HG02623 (cell line): ENCODE measurements around the gene FAM174B.

ENCODE experiments used
- ATAC-seq: cut with Tn5 transposase; IDR thresholded peaks from one replicate; pipeline ENCODE4 v1.9.1; 2021; ENCODE audit warnings: moderate library complexity; ENCODE audit not compliant: unreplicated experiment

The FAM174B gene

DNA sequence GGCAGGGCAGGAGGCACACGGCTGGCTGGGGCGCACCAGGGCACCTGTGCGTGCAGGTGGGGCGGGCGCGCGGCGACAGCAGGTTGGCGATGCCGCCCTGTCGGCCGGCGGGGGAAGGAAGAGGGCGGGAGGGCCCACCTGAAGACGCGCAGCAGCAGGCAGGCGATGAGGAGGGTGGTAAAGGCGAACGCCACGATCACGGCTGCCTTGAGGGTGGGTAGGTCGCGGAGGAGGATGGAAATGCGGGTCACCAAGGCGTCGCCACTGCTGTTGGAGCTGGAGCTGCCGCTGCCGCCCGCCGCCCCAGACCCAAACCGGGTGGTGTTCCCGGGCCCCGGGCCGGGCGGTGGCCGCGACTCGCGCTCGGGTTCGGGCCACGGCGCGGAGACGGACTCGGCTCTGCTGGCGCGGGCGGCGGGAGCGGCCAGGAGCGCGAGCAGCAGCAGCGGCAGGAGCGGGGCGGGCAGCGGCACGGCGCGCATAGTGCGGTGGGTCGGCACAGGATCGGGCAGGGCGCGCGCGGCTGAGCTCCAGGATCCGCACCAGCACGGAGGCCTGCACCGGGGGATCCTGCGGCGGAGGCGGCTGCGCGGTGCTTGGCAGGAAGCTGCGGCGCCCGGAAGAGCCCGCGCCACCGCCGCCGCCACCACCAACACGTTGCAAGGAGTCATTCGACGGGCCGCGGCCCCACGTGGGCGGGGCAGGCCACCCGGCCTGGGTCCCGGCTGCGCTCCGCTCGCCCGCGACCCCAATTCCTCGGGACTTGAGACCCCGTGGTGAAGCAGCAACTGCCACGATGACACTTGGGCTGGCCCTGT, at the start of gene FAM174B:
TSS of gene FAM174B (minus strand) at position 598 of the 818 bp plus-strand sequence.
- no peak for ATAC-seq

DNA sequence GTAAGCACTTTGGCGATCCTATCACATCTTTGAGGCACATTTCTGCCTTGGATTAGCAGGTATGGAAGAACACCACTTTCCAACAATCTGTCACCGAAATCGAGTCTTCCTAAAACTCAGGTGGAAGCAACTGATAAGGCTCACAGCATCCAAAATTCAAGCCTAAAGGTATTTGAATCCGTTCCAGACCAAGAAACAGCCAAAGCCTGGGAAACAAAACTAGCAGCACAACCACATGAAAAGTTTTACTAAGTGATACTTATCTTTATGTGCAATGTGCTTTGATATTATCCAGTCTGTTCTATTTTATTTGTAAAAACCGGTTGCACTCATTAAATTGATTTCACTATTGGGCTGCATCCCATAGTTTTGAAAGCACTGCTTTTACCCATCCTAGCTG, 40.5 kb upstream of the FAM174B start:
- no peak for ATAC-seq

DNA sequence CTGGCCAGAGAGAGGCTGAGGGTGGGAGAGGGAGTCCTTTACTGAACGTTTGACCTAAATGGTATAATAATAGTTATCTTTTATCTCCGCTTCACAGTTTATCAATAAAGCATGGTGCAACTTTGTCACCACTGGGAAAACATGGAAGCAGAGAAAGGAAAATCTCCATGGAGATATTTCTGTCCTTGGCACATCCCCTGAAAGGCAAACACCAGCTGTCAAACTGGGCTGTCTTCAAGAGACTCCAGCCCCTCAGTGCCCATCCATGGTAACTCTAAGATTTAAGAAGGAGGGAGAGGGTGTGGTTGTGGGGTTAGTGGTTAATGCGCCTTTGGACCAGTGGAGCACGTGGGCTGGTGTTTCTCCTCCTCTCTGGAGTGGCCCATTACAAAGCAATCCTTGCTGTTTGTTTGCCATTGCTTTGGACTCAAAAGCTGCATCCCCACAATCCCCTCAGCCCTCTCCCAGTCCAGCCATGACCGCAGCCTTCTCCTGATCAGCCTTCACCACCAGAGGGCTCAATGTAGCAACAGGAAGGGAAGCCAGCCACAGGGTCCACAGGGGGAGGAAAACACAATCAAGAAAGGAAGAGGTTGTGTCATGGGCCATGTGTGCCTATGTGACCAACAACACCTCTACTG, 38.2 kb upstream of the FAM174B start:
- ATAC-seq: no peak

DNA sequence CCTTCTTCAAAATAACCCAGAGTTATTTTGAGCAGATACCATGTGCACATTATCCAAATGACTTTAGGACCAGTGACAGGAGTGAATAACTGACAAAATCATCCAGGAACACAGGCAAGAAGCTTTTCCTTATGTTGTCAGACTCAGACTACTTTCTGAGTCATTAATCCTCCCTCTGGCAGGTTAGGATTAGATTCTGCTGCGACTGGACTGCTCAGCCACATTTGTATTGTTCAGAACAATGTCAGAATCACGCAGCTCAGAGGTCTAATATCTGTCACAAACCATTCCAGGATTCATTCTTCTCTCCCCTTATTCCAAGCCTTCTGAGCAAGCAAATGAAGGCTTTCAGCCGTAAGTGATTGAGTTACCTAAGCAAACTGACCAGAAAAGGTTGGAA, 34.8 kb upstream of the FAM174B start:
- no peak for ATAC-seq

DNA sequence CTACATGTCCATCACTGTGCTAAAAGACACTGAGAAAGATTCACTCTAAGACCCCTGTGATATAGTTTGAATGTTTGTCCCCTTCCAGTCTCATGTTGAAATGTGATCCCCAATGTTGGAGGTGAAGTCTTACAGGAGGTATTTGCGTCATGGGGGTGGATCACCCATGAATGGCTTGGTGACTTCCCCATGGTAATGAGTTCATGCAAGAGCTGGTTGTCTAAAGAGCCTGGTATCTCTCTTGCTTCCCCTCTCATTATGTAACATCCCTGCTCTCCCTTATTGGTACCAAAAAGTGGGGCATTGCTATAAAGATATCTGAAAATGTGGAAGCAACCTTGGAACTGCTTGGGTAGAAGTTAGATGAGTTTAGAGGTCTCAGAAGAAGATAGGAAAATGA, 32.2 kb upstream of the FAM174B start:
- no peak for ATAC-seq

DNA sequence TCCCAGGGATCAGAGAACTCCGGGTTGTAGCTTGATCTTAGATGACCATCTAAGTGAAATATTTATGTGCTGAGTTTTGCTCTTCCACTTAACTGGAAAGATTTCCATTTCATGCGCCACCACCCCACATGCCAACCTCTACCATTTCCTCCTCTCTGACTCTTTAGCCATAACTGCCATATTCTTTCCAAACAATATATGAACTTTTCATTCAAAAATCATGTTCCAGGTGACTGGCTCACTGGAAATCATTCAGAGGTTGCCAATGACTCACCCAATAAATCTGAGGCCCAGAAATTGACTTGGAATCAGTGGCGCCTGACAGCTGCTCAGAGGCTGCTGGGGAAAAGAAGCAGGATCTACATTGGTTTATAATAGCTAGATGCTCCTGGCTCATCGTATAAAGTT, 31.6 kb upstream of the FAM174B start:
- no peak for ATAC-seq

DNA sequence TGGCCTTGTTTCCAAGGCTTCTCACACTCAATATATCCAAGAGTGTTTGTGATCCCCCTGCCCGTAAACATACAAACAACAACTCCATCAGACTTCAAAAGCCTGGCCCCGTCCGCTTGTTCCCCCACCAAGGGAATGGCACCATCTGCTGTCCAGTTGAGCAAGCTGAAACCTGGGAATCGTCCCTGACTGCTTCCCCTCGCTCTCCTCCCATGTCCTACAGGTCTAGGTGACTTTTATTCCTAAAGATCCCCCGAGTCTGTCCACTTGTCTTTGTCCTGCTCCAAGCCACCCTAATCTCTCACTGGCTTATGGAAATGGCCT, 27.9 kb upstream of the FAM174B start:
- no peak for ATAC-seq

DNA sequence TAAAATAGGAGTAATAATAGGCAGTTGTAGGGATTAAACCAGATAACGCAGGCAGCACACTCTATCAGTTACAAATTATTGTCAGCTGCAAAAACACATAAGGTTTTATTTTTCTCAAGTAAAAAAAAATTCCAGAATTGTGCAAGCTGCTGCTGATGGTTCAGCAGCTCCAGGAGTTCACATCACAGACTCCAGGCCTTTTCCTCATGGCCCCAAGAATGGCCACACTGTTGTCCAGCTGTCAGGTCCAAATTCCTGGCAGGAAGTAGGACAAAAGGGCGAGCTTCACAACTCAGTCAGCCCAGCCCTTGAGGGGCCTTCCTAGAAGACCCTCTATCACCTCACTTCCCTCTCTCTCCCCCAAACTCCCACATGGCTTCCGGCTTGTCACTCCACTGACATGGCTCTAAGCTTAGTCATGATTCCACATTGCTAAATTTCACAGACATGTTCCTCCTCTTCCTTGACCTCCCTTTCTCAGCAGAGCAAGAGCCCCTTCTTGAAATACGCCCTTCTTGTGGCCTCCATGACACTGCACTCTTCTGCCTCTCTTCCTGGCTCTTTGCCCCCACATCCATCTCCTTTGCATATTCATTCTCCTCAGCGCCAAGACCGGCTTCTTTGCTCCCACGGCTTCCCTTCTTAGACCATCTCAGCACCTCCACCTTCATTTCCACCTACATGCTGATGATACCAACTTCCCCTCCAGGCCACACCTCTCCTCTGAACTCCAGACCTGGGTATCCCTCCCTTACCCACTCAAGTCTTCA, 27.4 kb upstream of the FAM174B start:
- ATAC-seq: no peak

DNA sequence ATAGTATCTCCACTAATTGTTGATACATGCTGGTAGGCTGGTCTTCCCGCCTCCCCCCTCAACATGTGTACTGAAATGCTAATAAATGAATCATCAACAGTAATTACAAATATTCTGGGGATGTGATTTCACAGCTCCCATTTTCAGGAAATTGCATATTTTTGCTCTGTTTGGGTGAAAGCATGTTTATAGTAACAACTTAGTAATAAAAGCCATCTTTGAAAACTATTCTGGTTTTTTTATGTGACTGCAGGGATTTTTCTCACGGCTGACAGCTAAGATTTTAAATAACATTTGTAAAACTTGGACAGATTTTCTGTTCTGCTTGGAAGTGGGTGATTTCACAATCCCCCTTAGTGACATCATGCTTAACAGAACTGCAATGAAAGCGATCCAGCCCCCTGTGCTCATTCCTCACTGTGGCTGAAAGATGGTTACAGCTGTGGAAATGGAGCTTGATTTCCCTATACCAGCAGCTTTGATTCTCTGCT, 25.6 kb upstream of the FAM174B start:
- ATAC-seq: no peak

DNA sequence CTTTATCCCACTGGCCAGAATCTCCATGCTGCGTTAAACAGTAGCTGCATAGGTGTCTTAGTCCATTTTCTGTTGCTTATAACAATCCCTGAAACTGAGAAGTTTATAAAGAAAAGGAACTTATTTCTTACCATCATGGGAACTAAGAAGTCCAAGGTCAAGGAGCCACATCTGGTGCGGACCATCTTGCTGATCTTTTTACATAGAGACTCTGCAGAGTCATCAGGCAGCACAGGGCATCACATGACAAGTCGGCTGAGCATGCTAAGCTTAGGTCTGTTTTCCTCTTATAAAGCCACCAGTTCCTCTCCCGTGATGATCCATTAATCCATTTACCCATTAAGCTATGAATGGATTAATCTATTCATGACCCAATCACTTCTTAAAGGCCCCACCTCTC, 22.4 kb upstream of the FAM174B start:
- ATAC-seq: no peak

DNA sequence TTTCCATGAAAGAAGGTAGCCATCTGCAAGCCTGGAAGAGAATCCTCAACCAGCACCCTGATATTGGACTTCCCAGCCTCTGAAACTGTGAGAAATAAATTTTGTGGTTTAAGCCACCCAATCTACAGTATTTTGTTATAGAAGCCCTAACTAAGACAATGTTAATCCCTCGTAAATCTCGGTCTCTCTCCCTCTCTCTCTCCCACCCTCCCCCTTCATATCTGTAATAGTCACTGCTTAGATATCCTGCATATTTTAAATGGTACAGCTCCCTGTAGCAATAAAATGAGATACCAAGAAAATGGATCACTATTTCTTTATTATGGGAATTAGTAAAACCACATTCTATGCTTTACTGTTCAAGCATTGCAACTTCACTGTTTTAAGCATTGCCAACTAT, 21.0 kb upstream of the FAM174B start:
- no peak for ATAC-seq

DNA sequence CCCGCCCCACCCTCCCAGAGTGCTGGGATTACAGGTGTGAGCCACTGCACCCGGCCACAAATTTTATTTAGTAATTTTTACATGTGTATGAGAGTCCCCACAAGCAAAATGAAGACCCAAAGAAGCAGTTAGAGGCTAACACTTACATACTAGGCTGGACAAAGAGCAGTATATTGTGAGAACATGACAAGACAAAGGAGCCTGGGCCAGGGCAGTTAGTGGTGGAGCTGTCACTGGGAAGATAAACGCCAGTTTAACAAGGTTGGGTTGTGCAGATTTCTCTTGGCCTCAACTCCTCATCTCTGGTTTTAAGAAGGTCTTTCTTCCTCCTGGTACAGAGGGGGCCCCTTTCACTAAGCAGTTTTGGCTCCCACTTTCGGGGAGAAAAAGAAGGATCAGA, 19.9 kb upstream of the FAM174B start:
- ATAC-seq: no peak

DNA sequence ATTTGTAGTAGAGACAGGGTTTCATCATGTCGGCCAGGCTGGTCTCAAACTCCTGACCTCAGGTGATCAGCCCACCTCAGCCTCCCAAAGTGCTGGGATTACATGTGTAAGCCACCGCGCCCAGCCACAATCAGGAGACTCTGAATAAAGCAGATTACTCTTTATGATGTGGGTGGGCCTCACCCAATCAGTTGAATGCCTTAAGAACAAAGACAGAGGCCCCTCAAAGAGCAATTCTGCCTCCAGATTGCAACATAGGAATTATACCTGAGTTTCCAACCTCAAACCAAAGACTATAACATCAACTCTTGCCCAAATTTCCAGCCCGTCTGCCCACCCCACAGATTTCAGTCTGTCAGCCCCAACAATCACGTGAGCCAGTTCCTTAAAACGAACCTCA, 18.8 kb upstream of the FAM174B start:
- no peak for ATAC-seq

DNA sequence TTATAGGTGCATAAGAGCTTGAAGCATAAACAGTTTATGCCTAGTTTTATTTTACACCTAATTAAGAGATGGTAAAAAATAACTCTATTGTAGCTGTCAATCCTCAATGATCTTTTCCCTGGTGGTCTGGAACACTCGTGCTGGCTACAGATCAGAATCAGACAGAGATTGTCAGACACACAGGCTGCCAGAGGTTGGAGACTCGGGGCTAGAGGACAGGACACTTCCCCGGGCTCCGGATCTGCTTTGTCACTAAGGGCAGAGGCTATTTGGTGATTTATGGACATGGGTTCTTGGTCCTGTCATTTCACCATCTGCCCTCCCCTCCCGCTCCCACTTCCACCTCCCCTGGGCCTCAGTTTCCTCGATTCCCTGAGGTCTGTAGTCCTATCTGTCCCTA, 16.5 kb upstream of the FAM174B start:
- no peak for ATAC-seq

DNA sequence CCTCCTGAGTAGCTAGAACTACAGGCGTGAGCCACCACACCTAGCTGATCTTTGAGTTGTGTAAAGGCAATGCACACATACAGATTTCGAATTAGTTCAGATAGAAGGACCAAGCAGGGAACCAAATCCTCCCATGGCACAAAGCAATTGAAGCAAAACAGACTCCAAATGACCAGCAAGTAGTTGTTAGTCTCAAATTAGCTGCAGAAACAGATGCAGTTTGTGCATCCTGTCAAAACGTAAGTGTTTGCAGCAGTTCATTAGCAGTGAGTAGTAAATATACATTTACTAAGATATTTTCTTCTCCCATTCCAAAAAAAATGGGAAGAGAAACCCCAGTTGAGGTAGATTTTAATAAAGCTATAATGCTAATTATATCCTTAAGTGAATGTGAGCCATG, 15.8 kb upstream of the FAM174B start:
- ATAC-seq: no peak

DNA sequence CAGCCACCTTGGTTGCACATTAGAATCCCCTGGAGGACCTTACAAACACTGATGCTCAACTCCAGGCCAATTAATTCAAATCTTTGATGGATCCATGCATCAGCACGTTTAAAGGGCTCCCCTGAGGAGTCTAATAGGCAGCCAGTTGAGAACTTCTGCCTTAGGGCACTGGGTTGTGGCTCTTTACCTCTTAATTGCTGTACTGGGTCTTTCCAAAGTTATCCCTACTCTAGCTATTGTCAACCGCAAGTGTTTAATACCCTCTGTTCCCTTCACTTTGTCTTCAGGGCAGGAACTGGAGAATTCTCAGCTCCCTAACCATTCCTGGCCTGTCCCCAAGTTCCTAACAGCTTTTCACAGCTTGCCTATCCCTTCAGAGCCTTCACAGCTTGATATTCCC, 15.0 kb upstream of the FAM174B start:
- no peak for ATAC-seq

DNA sequence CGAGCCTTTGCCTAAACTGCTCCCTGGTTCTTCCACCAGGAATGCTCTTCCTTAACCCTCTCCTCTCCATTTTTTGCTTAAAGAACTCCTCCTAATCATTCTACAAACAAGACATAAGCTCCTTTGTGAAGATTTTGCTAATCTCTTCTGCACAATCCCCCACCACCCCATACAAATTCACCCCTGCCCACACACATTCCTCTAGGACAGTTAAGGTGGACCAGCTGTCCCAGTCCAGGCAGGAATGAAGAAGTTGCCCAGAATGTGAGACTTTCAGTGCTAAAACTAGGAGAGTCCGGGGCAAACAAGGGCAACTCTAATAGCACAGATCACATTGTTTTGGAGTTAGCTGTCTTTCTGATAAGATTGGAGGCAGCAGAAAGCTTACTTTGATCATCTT, 13.9 kb upstream of the FAM174B start:
- ATAC-seq: no peak

DNA sequence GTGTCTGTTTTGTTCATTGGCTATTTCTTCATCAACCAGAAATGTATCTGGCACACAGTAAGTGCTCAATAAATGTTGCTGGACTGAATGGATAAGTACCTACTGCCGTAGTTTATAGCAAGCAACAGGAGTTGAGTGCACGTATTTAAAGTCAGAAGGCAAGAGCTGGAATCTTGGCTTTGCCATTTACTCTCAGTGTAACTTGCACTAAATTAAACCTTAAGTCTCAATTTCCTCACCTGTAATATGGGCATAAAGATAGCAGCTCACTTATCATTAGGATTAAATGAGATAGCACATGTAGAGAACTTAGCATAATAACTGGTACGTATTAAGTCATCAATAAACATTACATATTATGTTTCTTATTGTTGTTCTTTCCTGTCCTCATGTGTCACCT, 13.0 kb upstream of the FAM174B start:
- no peak for ATAC-seq

DNA sequence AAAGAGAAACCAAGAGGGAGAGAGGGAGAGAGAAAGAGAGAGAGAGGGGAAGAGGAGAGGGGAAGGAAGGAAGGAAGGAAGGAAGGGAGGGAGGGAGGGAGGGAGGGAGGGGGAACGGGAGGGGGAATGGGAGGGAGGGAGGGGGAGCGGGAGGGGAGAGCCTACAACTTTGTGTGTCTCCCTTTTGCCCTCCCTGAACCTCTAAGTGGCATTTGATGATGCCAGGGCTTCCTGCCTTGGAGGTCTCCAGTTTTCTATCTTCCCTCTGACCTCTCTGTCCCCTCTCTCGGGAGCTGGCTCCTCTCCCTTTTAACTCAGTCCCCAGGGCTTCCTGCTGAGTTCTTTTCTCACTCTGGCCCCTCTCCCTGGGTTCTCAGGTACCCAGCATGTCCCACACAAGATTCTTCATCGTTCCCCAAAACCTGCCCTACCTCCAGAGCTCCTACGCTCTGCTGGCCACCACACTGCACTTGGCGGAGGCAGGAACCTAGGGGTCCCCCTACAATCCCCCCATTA, 12.5 kb upstream of the FAM174B start:
- no peak for ATAC-seq

DNA sequence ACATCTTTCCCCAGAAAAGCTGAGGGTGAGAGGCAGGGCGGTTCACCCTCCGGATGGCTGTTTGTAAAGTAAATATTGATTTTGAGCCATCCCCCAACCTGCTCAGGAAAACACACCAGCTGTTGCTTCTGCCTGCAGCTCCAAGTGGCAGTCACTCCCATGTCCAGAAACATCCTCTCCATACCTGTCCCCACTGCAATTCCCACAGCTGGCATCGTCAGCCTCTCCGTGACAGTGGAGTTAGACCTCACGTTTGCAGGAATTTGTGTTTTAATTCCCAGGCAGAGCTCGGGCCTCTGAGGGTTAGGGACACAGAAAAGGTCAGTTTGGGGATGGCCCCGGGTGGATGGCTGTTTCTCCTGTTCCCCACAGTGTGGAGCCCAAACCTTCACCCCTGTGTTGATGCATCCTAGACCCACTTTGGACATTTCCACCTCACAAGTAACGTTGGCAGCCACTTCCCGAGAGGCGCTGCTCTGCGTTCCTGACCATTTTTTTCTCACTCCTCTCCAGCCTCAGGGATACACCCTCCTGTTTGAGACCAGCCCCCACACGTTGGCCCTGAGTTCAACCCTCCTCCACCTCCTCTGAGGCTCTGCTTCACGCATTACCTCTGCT, 11.8 kb upstream of the FAM174B start:
- no peak for ATAC-seq

DNA sequence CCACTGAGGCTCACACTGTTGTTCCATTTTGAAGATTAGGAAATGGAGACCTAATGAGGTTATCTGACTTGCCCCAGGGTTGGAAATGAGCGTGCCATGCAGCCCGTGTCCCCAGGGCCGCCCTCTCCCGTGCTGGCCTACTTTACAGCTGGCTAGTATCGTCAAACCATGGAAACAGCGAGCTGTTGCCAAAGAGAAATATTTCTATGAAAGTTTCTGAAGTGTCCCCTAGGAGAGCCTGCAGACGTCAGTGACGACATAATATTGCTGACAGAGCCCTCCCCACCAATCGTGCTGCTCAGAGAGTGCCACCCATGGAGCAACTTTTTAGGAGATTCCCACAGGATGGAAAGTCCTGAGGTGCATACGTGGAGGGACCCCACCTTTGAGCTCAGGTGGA, 11.2 kb upstream of the FAM174B start:
- no peak for ATAC-seq
